ENCODE results near the gene ADH6. TPM values are rescaled to one million over a fixed set of nuclear protein-coding genes. Genes with fewer than 3 reads are reported as not detected.
"Not testable (repeated sequence)": the region's sequence is repeated elsewhere in the genome, so short reads cannot be mapped to it uniquely, and the experiment has no call there.

Gene ADH6
- not detected for polyA plus RNA-seq (2013, experiment 1 of 4)
- polyA plus RNA-seq (2013, experiment 2 of 4): not detected
- polyA plus RNA-seq (2013, experiment 3 of 4): not detected
- polyA plus RNA-seq (2013, experiment 4 of 4): not detected

GRCh38 chr4:99219072-99219471, at the start of gene ADH6:
TSS of gene ADH6 (minus strand) at chr4:99219246. CDS start at chr4:99219152, 94 bp downstream.
- 91 to 97% methylated on average over 3 of the region's 3 CpGs for WGBS, 2 experiments
- Histone ChIP-seq H3K27ac (ENCODE audit: insufficient read depth, low read depth, low read length, poor library complexity, severe bottlenecking) (no peak within 1 kb of the TSS), H3K4me3 (ENCODE audit: insufficient read depth, low read depth, low read length) (no peak within 1 kb of the TSS), H3K36me3 (ENCODE audit: control insufficient read depth, insufficient read depth, low read length) (no peaks in the 10 kb centered on the region), H3K27me3 (ENCODE audit: control insufficient read depth, insufficient read depth, low read length, poor library complexity, severe bottlenecking) (no peaks in the 10 kb centered on the region), H3K4me1 (ENCODE audit: control insufficient read depth, insufficient read depth, low read length) (no peaks in the 10 kb centered on the region), H3K9me3 (ENCODE audit: control insufficient read depth, low read length) (no peaks in the 10 kb centered on the region)

GRCh38 chr4:99264927-99265326, 45.9 kb upstream of the ADH6 start:
- H3K27ac ChIP-seq (ENCODE audit: insufficient read depth, low read depth, low read length, poor library complexity, severe bottlenecking): no peak overlapping the region
- H3K9me3 ChIP-seq (ENCODE audit: control insufficient read depth, low read length): no peaks in the 10 kb centered on the region
- H3K4me1 ChIP-seq (ENCODE audit: control insufficient read depth, insufficient read depth, low read length): no peaks in the 10 kb centered on the region
- H3K4me3 ChIP-seq (ENCODE audit: insufficient read depth, low read depth, low read length): no peak overlapping the region
- no peaks in the 10 kb centered on the region for H3K27me3 ChIP-seq (ENCODE audit: control insufficient read depth, insufficient read depth, low read length, poor library complexity, severe bottlenecking)
- H3K36me3 ChIP-seq (ENCODE audit: control insufficient read depth, insufficient read depth, low read length): no peaks in the 10 kb centered on the region

- Histone ChIP-seq H3K27me3 (ENCODE audit: control insufficient read depth, insufficient read depth, low read length, poor library complexity, severe bottlenecking) (no peaks in the 10 kb centered on the region), H3K27ac (ENCODE audit: insufficient read depth, low read depth, low read length, poor library complexity, severe bottlenecking) (no peak overlapping the region), H3K4me1 (ENCODE audit: control insufficient read depth, insufficient read depth, low read length) (no peaks in the 10 kb centered on the region), H3K36me3 (ENCODE audit: control insufficient read depth, insufficient read depth, low read length) (no peaks in the 10 kb centered on the region), H3K4me3 (ENCODE audit: insufficient read depth, low read depth, low read length) (no peak overlapping the region), H3K9me3 (ENCODE audit: control insufficient read depth, low read length) (no peaks in the 10 kb centered on the region)
- 88 to 91% methylated on average over 4 of the region's 4 CpGs for WGBS, 2 experiments
These were observed 33.7 kb upstream of the ADH6 start for GRCh38 chr4:99252746-99253145.

GRCh38 chr4:99248714-99249113, 29.7 kb upstream of the ADH6 start:
- H3K4me1 ChIP-seq (ENCODE audit: control insufficient read depth, insufficient read depth, low read length): no peaks in the 10 kb centered on the region
- no peaks in the 10 kb centered on the region for H3K36me3 ChIP-seq (ENCODE audit: control insufficient read depth, insufficient read depth, low read length)
- H3K4me3 ChIP-seq (ENCODE audit: insufficient read depth, low read depth, low read length): no peak overlapping the region
- WGBS, 2 experiments: 93 to 100% methylated on average over 1 of the region's 1 CpG
- no peaks in the 10 kb centered on the region for H3K27me3 ChIP-seq (ENCODE audit: control insufficient read depth, insufficient read depth, low read length, poor library complexity, severe bottlenecking)
- no peak overlapping the region for H3K27ac ChIP-seq (ENCODE audit: insufficient read depth, low read depth, low read length, poor library complexity, severe bottlenecking)
- H3K9me3 ChIP-seq (ENCODE audit: control insufficient read depth, low read length): no peaks in the 10 kb centered on the region

- H3K36me3 ChIP-seq (ENCODE audit: control insufficient read depth, insufficient read depth, low read length): no peaks in the 10 kb centered on the region
- no peak overlapping the region for H3K4me3 ChIP-seq (ENCODE audit: insufficient read depth, low read depth, low read length)
- H3K9me3 ChIP-seq (ENCODE audit: control insufficient read depth, low read length): no peaks in the 10 kb centered on the region
- no peaks in the 10 kb centered on the region for H3K4me1 ChIP-seq (ENCODE audit: control insufficient read depth, insufficient read depth, low read length)
- 90 to 91% methylated on average over 1 of the region's 1 CpG for WGBS, 2 experiments
- no peaks in the 10 kb centered on the region for H3K27me3 ChIP-seq (ENCODE audit: control insufficient read depth, insufficient read depth, low read length, poor library complexity, severe bottlenecking)
- no peak overlapping the region for H3K27ac ChIP-seq (ENCODE audit: insufficient read depth, low read depth, low read length, poor library complexity, severe bottlenecking)
These were observed 16.9 kb upstream of the ADH6 start for GRCh38 chr4:99235955-99236354.

- H3K27ac ChIP-seq (ENCODE audit: insufficient read depth, low read depth, low read length, poor library complexity, severe bottlenecking): no peak overlapping the region
- no peaks in the 10 kb centered on the region for H3K9me3 ChIP-seq (ENCODE audit: control insufficient read depth, low read length)
- H3K27me3 ChIP-seq (ENCODE audit: control insufficient read depth, insufficient read depth, low read length, poor library complexity, severe bottlenecking): no peaks in the 10 kb centered on the region
- no peaks in the 10 kb centered on the region for H3K36me3 ChIP-seq (ENCODE audit: control insufficient read depth, insufficient read depth, low read length)
- no peaks in the 10 kb centered on the region for H3K4me1 ChIP-seq (ENCODE audit: control insufficient read depth, insufficient read depth, low read length)
- WGBS, 2 experiments: 91 to 97% methylated on average over 2 of the region's 2 CpGs
- no peak overlapping the region for H3K4me3 ChIP-seq (ENCODE audit: insufficient read depth, low read depth, low read length)
These were observed 15.4 kb upstream of the ADH6 start for GRCh38 chr4:99234331-99235010.

- not testable (repeated sequence) for H3K27ac ChIP-seq (ENCODE audit: insufficient read depth, low read depth, low read length, poor library complexity, severe bottlenecking); H3K36me3 ChIP-seq (ENCODE audit: control insufficient read depth, insufficient read depth, low read length); H3K27me3 ChIP-seq (ENCODE audit: control insufficient read depth, insufficient read depth, low read length, poor library complexity, severe bottlenecking); H3K4me3 ChIP-seq (ENCODE audit: insufficient read depth, low read depth, low read length); H3K4me1 ChIP-seq (ENCODE audit: control insufficient read depth, insufficient read depth, low read length); H3K9me3 ChIP-seq (ENCODE audit: control insufficient read depth, low read length)
- 83 to 85% methylated on average over 1 of the region's 2 CpGs for WGBS, 2 experiments
These were observed 14.4 kb upstream of the ADH6 start for GRCh38 chr4:99233397-99233796.

GRCh38 chr4:99228706-99229105, 9.7 kb upstream of the ADH6 start:
- not testable (repeated sequence) for H3K27ac ChIP-seq (ENCODE audit: insufficient read depth, low read depth, low read length, poor library complexity, severe bottlenecking); H3K9me3 ChIP-seq (ENCODE audit: control insufficient read depth, low read length); H3K4me1 ChIP-seq (ENCODE audit: control insufficient read depth, insufficient read depth, low read length); H3K36me3 ChIP-seq (ENCODE audit: control insufficient read depth, insufficient read depth, low read length); H3K27me3 ChIP-seq (ENCODE audit: control insufficient read depth, insufficient read depth, low read length, poor library complexity, severe bottlenecking); H3K4me3 ChIP-seq (ENCODE audit: insufficient read depth, low read depth, low read length)
- WGBS, 2 experiments: 90 to 96% methylated on average over 1 of the region's 1 CpG

GRCh38 chr4:99227646-99228045, 8.6 kb upstream of the ADH6 start:
- not testable (repeated sequence) for H3K27ac ChIP-seq (ENCODE audit: insufficient read depth, low read depth, low read length, poor library complexity, severe bottlenecking); H3K4me3 ChIP-seq (ENCODE audit: insufficient read depth, low read depth, low read length); H3K9me3 ChIP-seq (ENCODE audit: control insufficient read depth, low read length); H3K4me1 ChIP-seq (ENCODE audit: control insufficient read depth, insufficient read depth, low read length); H3K36me3 ChIP-seq (ENCODE audit: control insufficient read depth, insufficient read depth, low read length); H3K27me3 ChIP-seq (ENCODE audit: control insufficient read depth, insufficient read depth, low read length, poor library complexity, severe bottlenecking)
- 87 to 91% methylated on average over 4 of the region's 4 CpGs for WGBS, 2 experiments

GRCh38 chr4:99221980-99222379, 2.9 kb upstream of the ADH6 start:
- no peaks in the 10 kb centered on the region for H3K36me3 ChIP-seq (ENCODE audit: control insufficient read depth, insufficient read depth, low read length)
- WGBS, 2 experiments: 35 to 47% methylated on average over 1 of the region's 1 CpG
- H3K4me1 ChIP-seq (ENCODE audit: control insufficient read depth, insufficient read depth, low read length): no peaks in the 10 kb centered on the region
- no peak overlapping the region for H3K27ac ChIP-seq (ENCODE audit: insufficient read depth, low read depth, low read length, poor library complexity, severe bottlenecking)
- no peaks in the 10 kb centered on the region for H3K27me3 ChIP-seq (ENCODE audit: control insufficient read depth, insufficient read depth, low read length, poor library complexity, severe bottlenecking)
- no peak overlapping the region for H3K4me3 ChIP-seq (ENCODE audit: insufficient read depth, low read depth, low read length)
- H3K9me3 ChIP-seq (ENCODE audit: control insufficient read depth, low read length): no peaks in the 10 kb centered on the region

- Histone ChIP-seq H3K4me3 (ENCODE audit: insufficient read depth, low read depth, low read length) (no peak overlapping the region), H3K9me3 (ENCODE audit: control insufficient read depth, low read length) (no peaks in the 10 kb centered on the region), H3K36me3 (ENCODE audit: control insufficient read depth, insufficient read depth, low read length) (no peaks in the 10 kb centered on the region), H3K4me1 (ENCODE audit: control insufficient read depth, insufficient read depth, low read length) (no peaks in the 10 kb centered on the region), H3K27me3 (ENCODE audit: control insufficient read depth, insufficient read depth, low read length, poor library complexity, severe bottlenecking) (no peaks in the 10 kb centered on the region), H3K27ac (ENCODE audit: insufficient read depth, low read depth, low read length, poor library complexity, severe bottlenecking) (no peak overlapping the region)
- 59 to 70% methylated on average over 1 of the region's 1 CpG for WGBS, 2 experiments
These were observed 433 bp upstream of the ADH6 start for GRCh38 chr4:99219479-99219878.
